AG08395 (cell line): ENCODE data around the gene TGFBR2.
"Not testable (repeated sequence)": the region's sequence is repeated elsewhere in the genome, so short reads cannot be mapped to it uniquely, and the experiment has no call there.

Experiments
- DNase-seq: peaks from one replicate; pipeline ENCODE4 v3.0.0; 2012; ENCODE audit warnings: mixed read lengths, low spot score

The TGFBR2 gene

GRCh38 chr3:30657914-30658313 lies 51.5 kb downstream of the TGFBR2 start:
- DNase-seq, result no peak

- DNase-seq, result peak; percentile 28
Observed at GRCh38 chr3:30658328-30659052, 52.1 kb downstream of the TGFBR2 start.

- DNase-seq, result peak; percentile 86
Observed at GRCh38 chr3:30659270-30660130, 53.1 kb downstream of the TGFBR2 start.

GRCh38 chr3:30660136-30660535 lies 53.7 kb downstream of the TGFBR2 start:
- DNase-seq, result no peak

- DNase-seq, result no peak
Observed at GRCh38 chr3:30660656-30661055, 54.3 kb downstream of the TGFBR2 start.

- no peak for DNase-seq
Observed at GRCh38 chr3:30661098-30661873, 54.9 kb downstream of the TGFBR2 start.

- no peak for DNase-seq
Observed at GRCh38 chr3:30662836-30663235, 56.4 kb downstream of the TGFBR2 start.

GRCh38 chr3:30663533-30664241 lies 57.3 kb downstream of the TGFBR2 start:
- no peak for DNase-seq

GRCh38 chr3:30664459-30664858 lies 58.1 kb downstream of the TGFBR2 start:
- DNase-seq, result no peak

- DNase-seq, result no peak
Observed at GRCh38 chr3:30664884-30665283, 58.5 kb downstream of the TGFBR2 start.

GRCh38 chr3:30665539-30665938 lies 59.1 kb downstream of the TGFBR2 start:
- DNase-seq, result no peak

GRCh38 chr3:30666572-30667279 lies 60.3 kb downstream of the TGFBR2 start:
- DNase-seq, result no peak

GRCh38 chr3:30667280-30667651 lies 60.9 kb downstream of the TGFBR2 start:
- no peak for DNase-seq

- no peak for DNase-seq
Observed at GRCh38 chr3:30668051-30668609, 61.7 kb downstream of the TGFBR2 start.

GRCh38 chr3:30669360-30669934 lies 63.0 kb downstream of the TGFBR2 start:
- DNase-seq, result not testable (repeated sequence)

- DNase-seq, result no peak
Observed at GRCh38 chr3:30670292-30670691, 63.9 kb downstream of the TGFBR2 start.

GRCh38 chr3:30671527-30672286 lies 65.3 kb downstream of the TGFBR2 start:
- no peak for DNase-seq

GRCh38 chr3:30672287-30672735 lies 65.9 kb downstream of the TGFBR2 start:
- no peak for DNase-seq

GRCh38 chr3:30672959-30673358 lies 66.6 kb downstream of the TGFBR2 start:
- DNase-seq, result no peak
